GM03348 (cell line): ENCODE data around the gene ARHGEF12.

Source experiments
- DNase-seq: peaks from one replicate; pipeline ENCODE4 v3.0.0; 2012; ENCODE audit warnings: low spot score

ARHGEF12 gene

GRCh38 chr11:120516461-120517389 is 180.5 kb downstream of the ARHGEF12 start:
- no peak for DNase-seq

DNA sequence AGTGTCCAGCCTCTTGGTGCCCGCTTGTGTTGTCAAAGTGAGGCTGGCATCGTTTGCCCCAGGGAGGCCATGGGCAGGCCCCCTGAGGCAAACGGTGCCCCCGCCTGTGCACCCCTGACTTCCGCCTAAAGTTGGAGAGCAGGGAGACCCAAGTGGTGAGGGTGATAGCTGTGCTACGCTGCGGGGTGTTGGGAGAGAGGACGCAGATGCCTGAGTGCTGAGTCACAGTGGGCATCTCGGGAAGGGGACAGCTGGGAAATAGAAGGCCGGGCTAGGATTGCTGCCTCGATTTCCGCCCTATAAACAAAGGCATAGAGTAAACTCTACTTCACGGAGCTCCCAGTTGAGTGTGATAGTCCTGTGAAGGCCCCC is 181.2 kb downstream of the ARHGEF12 start:
- no peak for DNase-seq

GRCh38 chr11:120517801-120518291 is 181.6 kb downstream of the ARHGEF12 start:
- DNase-seq: no peak

DNA sequence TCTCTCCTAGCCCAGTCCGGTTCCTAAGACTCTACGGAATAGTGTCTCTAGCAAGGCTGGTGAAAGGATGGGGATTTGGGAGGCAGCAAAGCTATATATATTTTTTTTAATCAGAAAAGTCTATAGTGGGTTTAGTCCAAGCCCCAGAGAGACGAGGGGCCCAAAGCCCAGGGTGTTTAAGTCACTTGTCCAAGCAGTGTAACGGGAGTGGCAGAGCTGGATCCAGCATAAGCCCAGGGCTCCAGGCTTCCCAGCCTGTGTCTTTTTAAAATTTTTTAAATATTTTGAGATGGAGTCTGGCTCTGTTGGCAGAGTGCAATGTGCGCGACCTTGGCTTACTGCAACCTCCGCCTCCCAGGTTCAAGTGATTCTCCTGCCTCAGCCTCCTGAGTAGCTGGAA is 182.1 kb downstream of the ARHGEF12 start:
- DNase-seq: no peak

GRCh38 chr11:120519474-120519873 is 183.3 kb downstream of the ARHGEF12 start:
- DNase-seq: no peak

DNA sequence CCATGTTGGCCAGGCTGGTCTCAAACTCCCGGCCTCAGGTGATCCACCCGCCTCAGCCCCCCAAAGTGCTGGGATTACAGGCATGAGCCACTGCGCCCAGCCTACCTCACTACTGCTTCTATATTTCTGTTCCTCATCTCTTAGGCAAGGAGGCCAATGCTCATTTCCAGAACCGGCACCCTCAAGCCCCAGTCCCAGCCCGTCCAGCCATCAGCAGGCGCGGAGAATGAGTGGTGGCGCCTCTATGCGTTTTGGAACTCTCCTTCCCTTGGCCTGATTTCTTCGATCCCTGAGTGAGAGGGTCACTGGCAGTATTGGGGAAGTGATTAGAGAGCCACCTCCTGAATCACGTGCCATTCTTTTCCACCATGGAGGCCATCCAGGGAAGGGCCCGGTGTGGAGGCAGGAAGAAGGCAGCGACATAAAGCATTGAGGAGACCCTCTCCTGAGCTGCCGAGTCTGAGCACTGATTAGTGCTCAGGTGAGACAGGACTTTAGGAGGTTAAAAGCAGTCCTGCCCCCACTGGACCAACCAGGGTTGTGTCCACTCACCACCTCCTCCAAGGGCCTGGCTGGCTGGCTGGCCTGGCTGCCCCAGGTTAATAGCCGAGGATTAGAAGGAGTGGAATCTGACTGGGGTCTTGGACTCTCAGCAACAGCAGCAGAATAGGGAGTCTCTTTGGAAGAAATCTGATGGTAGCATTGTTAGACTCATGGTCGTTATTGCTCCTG is 184.0 kb downstream of the ARHGEF12 start:
- DNase-seq: no peak

DNA sequence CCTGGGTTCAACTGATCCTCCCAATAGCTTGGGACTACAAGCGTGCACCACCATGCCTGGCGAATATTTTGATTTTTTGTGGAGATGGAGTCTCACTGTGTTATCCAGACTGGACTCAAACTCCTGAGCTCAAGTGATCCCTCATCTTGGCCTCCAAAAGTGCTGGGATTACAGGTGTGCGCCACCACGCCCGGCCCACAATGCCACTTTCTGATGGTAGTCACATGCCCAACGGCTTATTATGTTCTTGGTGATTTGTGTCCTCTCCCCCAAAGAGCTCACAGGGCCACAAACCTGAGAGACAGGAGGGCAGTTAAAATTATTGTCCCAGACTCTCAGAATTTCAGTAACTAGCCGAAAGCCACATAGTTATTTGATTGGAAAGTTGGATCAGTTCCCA is 185.0 kb downstream of the ARHGEF12 start:
- DNase-seq: no peak

GRCh38 chr11:120522021-120522420 is 185.8 kb downstream of the ARHGEF12 start:
- no peak for DNase-seq

GRCh38 chr11:120522736-120523135 is 186.5 kb downstream of the ARHGEF12 start:
- DNase-seq: no peak

- no peak for DNase-seq
These were observed 187.0 kb downstream of the ARHGEF12 start for GRCh38 chr11:120523196-120523595.

GRCh38 chr11:120524536-120525085 is 188.4 kb downstream of the ARHGEF12 start:
- DNase-seq: no peak

- DNase-seq: no peak
These were observed 189.3 kb downstream of the ARHGEF12 start for GRCh38 chr11:120525261-120526171.

GRCh38 chr11:120526241-120526640 is 190.0 kb downstream of the ARHGEF12 start:
- no peak for DNase-seq

- DNase-seq: peak; percentile 84
These were observed 191.0 kb downstream of the ARHGEF12 start for GRCh38 chr11:120527111-120527761.

DNA sequence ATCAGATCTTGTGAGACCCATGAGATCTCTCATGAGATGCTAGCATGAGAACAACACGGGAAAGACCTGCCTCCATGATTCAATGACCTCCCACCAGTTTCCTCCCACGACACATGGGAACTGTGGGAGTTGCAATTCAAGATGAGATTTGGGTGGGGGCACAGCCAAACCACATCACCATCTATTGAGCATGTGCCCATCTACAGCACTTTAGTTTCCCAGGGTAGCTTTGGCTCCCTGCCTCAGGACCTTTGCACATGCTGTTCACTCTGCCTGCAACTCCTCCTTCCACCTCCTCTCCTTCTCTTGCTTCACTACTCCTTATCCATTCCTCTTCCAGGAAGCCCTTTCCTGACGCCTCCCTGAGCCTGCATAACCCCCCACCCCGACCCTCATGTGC is 192.5 kb downstream of the ARHGEF12 start:
- DNase-seq: no peak

DNA sequence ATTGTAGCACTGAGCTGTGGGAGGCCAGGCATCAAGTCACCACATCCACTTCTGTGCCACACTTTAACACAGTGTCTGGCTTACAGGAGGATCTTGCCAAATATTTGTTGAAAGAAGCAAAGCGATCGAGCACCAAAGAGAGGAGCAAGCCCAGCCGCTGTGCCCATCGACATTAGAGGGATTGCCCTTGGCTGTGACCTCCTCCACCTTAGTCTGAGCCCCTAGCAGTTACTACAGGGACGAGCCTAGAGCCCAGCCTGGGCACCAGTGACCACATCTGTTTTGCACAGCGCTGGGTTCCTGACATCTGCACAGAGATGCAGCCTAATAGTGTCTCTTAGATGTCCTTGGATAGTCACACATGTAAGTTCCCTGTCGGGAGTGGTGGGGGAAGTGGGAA is 193.0 kb downstream of the ARHGEF12 start:
- no peak for DNase-seq

GRCh38 chr11:120529911-120530310 is 193.7 kb downstream of the ARHGEF12 start:
- DNase-seq: no peak

DNA sequence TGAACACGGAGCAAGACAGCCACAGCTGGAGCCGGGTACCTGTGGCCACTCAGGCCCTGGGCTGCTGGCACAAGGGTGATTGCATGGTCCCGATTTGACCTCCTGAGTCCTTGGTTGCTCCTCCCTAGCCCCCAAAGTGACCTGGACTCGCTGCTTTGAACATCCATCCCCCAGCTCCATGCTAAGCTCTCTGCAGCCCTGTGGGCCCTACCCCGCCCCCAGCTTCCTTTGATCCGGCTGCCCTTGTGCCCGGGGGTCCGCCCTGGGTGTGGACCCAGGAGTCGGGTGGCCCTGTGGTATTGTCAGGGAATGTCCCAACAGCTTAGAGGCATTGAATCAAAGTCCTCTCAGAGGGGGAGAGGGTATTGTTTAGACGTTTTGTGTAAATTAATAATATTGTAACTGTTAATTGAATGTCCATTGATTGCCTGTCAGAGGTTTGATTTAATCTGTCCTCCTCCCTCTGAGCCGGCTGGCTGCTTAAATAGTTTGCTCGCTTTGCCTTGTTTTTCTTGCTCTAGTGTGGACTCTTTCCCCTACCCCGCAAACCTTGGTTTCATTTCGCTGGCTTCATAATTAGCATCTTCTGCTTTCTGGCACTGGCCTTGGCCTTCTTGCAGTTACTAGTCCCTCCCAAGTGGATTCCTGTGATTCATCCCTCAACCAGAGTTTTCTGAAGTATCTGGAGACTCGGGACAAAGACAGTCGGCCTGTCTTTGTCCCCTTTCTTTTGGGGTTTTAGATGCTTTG is 196.0 kb downstream of the ARHGEF12 start:
- DNase-seq: peak; percentile 78

DNA sequence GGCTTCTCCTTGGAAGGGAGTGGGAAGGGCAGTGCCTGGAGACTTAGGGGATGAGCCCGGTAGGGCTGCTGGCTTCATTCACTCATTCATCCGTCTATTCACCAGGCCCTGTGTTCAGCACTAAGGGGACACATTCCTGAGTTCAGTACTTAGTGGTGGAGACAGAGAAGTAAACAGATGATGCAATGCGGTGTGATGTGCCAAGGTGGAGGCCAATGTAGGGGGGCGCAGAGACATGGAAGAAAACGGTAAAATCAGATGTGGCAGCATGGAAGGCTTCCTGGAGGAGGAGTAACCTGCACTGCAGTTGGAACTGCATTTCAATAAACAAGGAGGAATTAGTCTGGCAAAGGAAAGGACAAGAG is 196.6 kb downstream of the ARHGEF12 start:
- no peak for DNase-seq

DNA sequence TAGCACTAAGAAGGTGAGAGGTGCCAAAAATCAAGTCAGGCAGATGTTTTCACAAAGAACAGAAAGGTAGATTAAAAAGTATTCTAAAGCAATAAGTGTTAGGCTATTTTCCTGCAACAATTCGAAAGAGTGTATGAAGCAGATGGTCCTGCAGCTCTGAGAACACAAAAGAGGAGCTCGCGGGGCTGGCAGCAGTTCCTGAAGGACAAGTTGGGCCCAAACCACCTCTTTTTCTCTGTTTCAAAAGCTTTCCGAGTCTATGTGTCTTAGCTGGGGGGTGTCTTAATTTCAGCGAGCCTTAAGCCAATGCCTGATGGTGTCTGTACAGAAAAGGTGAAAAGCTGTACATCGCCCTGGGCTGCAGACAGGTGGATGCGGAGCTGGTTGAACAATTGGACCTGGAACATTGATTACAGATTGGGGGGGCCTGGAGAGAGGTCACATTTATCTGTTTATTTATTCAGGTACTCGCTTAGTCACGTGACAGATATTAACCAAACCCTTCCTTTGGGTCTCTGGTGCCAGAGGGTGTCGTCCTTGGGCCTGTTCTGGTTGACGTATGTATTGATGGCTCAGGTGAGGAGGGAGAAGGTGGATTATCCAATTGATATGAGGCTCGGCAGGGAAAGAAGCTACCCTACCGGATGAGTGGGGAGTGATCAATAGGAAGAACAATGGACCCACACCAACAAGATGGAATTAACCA is 200.0 kb downstream of the ARHGEF12 start:
- DNase-seq: no peak
